Breast epithelium (tissue), 3 donors: ENCODE results near the gene DDX54.

Experiments used
- CTCF ChIP-seq, 3 donors: fragments of 450-650 bp; IDR thresholded peaks; one replicate each; pipeline ENCODE4 v1.5.1; 2016 to 2017; ENCODE audit warnings: antibody characterized with exemption in 3 of 3, mild to moderate bottlenecking in 3 of 3, moderate library complexity in 3 of 3
- POLR2A ChIP-seq: fragments of 450-650 bp; IDR thresholded peaks from one replicate; pipeline ENCODE4 v1.6.1; 2016; ENCODE audit warnings: antibody characterized with exemption, mild to moderate bottlenecking, moderate library complexity

- TF ChIP-seq CTCF (IDR thresholded peaks at IDR 0.05), result no peak
- TF ChIP-seq POLR2A, result no peak
Observed at GRCh38 chr12:113131556-113131955, 53.7 kb downstream of the DDX54 start.
